GM19463 (cell line): ENCODE results near the gene PDC.
"Not testable (repeated sequence)": the region's sequence is repeated elsewhere in the genome, so short reads cannot be mapped to it uniquely, and the experiment has no call there.

Experiments used
- ATAC-seq: cut with Tn5 transposase; IDR thresholded peaks from one replicate; pipeline ENCODE4 v1.9.1; 2021; ENCODE audit warnings: mild to moderate bottlenecking, moderate library complexity; ENCODE audit not compliant: unreplicated experiment

The PDC gene

GRCh38 chr1:186403632-186404031 lies 57.3 kb downstream of the PDC start:
- no peak for ATAC-seq

GRCh38 chr1:186401446-186401845 lies 59.5 kb downstream of the PDC start:
- ATAC-seq, result not testable (repeated sequence)
